HG03342 (cell line): ENCODE results near the gene DIP2B.
A peak's percentile ranks its signal among the peaks of the same experiment; 100 is the strongest.

Experiments
- ATAC-seq: cut with Tn5 transposase; IDR thresholded peaks from one replicate; pipeline ENCODE4 v1.9.1; 2021; ENCODE audit warnings: mild to moderate bottlenecking, moderate library complexity; ENCODE audit not compliant: unreplicated experiment

The DIP2B gene

GRCh38 chr12:50574601-50575348 is 70.0 kb downstream of the DIP2B start:
- ATAC-seq = no peak

DNA sequence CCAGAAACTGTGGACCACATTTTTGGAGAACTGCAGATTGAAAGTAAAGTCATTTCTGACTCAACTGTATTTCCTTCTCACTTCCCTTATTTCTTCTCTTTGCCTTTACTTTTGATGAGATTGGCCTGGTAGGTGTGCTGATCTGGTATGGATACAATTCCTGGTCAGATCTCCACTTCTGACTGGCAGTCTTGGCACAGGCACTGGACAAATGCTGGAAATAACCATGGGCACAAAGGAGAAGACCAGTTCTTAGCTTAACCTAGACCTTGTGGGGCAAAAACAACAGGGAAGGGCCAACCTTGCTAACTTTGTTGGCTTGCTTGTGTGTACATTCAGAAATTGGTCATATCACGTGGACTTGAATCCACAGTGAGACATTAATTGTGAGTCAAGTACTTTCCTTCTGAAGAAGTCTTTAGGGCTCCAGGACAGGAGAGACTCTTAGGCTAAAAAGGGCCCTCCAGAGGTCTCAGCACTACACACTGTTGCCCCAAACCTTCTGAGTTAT is 75.0 kb downstream of the DIP2B start:
- ATAC-seq = peak; percentile 48

GRCh38 chr12:50580436-50580835 is 75.7 kb downstream of the DIP2B start:
- ATAC-seq = no peak

DNA sequence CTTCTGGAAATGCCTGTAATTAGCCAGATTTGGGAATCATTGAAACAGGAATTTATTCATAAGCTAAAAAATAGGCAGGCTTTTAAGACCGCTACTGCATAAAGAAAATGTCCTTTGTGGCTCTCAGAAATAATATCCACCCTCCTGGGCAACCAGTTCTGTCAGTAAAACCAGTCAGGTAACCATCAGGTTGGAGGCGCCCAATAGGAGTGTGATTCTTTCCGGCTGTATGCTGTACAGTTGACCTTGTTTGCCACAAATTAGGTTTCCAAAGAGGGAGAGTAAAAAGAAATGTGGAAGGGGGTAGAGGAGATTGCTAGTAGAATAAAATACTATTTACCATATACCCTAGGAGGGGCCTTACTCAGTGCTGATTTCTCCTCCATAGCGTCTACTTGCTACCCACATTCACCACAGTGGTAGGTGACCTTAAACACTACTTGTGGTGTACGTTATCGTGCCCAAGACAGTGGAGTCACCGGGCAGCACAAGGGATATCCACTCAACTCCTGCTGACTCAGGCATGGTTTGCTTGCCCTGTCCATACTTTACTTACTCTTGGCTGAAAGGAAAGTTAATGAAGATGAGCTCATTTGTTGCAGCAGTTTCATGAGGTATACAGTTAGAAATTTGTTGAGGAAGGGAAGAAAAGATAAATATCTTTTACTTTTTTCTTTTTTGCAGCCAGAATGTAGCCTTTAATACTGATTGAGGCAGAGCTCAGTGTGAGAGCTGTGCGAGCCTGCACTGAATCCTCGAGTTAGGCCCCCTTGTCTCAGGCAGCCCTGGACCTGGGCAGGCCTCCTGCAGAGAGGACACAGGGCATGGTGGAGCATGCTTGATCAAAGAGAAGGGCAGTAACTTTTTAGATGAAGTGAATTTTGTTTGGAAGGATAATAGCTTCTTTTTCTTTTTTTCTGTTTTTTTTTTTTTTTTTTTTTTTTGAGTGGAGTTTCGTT is 76.7 kb downstream of the DIP2B start:
- no peak for ATAC-seq

- ATAC-seq = no peak
Measured at GRCh38 chr12:50584135-50584534, 79.3 kb downstream of the DIP2B start.

- ATAC-seq = no peak
Measured at GRCh38 chr12:50589650-50590435, 85.1 kb downstream of the DIP2B start.

GRCh38 chr12:50590869-50591268 is 86.1 kb downstream of the DIP2B start:
- no peak for ATAC-seq

GRCh38 chr12:50595667-50596066 is 90.9 kb downstream of the DIP2B start:
- ATAC-seq = no peak

DNA sequence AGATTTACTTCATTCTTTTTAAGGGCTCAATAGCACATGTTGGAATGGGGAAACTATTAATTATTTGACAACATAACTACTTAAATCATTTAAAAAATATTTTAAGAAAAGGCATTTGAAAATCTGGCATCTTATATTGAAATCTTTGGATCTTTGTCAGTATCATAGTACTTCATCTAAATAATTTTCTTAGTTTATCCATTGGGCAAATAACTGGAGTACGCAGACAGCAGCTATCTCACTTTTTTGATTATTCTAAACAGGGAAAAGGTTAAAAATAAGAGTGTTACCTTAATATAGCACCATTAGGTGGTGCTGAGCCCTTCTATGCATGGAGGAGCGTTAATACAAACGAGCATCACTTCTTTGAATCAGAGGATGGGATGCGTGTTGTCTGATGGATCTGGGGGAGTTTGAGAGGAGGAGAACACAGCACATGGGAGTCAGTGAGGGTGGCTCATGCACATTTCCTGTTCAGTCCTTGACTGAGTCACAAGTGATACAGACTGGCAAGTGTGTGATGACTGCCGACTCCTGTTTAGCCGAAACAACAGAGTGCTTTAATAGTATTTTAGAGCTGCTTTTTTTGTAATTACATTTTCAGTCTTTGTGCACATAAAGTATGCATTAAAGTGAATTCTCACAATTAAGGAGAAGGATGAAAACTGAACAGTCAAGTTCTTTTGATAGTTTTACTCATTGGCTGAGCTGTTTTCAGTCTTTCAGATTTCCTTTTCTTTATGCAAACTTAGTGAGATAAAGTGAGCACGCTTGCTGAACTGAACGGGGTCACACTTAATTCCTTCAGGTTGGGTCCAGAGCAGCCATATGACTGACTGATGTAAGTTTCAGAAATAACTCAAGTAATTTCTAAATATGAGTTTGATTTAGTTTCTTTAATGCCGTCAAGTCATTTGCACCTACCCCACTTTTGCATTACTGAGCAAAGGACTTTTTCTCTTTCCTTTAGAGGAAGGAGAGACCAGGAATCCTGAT is 92.7 kb downstream of the DIP2B start:
- peak; percentile 77 for ATAC-seq

GRCh38 chr12:50598321-50598862 is 93.6 kb downstream of the DIP2B start:
- no peak for ATAC-seq

- ATAC-seq = no peak
Measured at GRCh38 chr12:50599366-50600095, 94.7 kb downstream of the DIP2B start.

- no peak for ATAC-seq
Measured at GRCh38 chr12:50600364-50600763, 95.6 kb downstream of the DIP2B start.

GRCh38 chr12:50603817-50604639 is 99.2 kb downstream of the DIP2B start:
- no peak for ATAC-seq

GRCh38 chr12:50604640-50604920 is 99.8 kb downstream of the DIP2B start:
- ATAC-seq = no peak

DNA sequence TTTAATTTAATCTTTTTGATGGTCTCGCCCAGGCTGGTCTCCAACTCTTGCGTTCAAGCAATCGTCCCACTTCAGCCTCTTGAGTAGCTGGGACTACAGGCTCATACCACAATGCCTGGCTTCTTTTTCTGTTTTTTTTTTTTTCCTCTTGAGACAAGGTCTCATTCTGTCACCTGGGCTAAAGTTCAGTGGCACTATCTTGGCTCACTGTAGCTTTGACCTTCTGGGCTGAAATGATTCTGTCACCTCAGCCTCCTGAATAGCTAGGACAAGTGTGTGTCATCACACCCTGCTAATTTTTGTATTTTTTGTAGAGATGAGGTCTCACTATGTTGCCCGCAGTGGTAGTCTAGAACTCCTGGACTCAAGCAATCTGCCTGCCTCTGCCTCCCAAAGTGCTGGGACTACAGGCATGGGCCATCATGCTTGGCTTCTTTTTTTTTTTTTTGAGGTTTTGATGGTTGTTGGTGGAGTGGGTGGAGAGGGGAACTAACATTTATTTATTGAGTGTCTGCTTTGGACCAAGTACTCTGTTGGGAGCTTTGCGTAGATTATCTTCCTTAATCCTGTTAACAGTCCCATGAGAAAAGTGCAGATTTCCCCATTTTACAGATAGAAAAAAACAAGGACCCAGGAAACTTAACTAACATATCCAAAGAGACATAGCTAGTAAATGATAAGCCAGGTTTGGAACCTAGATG is 102.0 kb downstream of the DIP2B start:
- no peak for ATAC-seq

GRCh38 chr12:50609292-50609874 is 104.6 kb downstream of the DIP2B start:
- no peak for ATAC-seq

DNA sequence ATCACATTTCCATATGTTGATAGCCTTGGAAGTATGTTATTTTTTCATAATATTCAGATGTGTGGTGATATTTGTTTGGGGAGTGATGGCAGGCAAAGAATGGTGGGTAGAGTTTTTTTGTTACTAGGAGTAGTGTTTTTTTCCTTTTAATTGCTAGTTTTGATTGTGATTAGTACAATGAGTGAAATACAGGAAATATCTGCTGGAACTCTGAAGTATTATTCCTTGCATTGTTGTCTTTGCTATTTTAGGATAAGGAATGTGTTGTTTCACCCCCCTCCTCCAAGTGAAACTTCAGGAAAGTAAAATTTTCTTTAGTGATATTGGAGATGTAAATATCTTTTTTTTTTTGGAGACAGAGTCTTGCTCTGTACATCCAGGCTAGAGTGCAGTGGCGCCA is 105.4 kb downstream of the DIP2B start:
- no peak for ATAC-seq
